H54 (cell line): ENCODE data around the gene GDA.

ENCODE experiments used
- DNase-seq: peaks from one replicate; pipeline ENCODE4 v3.0.0; 2011; ENCODE audit warnings: low spot score, mixed read lengths; ENCODE audit not compliant: insufficient read length
- FAIRE-seq: peaks from 3 replicates; lab custom pipeline; 2011; peaks lifted over from hg19 to GRCh38; lab: Jason Lieb, UNC
- POLR2A ChIP-seq: IDR thresholded peaks from 2 replicates; pipeline ENCODE4 v1.6.1; 2011; ENCODE audit warnings: low read depth, mild to moderate bottlenecking, low read length

Gene GDA

DNA sequence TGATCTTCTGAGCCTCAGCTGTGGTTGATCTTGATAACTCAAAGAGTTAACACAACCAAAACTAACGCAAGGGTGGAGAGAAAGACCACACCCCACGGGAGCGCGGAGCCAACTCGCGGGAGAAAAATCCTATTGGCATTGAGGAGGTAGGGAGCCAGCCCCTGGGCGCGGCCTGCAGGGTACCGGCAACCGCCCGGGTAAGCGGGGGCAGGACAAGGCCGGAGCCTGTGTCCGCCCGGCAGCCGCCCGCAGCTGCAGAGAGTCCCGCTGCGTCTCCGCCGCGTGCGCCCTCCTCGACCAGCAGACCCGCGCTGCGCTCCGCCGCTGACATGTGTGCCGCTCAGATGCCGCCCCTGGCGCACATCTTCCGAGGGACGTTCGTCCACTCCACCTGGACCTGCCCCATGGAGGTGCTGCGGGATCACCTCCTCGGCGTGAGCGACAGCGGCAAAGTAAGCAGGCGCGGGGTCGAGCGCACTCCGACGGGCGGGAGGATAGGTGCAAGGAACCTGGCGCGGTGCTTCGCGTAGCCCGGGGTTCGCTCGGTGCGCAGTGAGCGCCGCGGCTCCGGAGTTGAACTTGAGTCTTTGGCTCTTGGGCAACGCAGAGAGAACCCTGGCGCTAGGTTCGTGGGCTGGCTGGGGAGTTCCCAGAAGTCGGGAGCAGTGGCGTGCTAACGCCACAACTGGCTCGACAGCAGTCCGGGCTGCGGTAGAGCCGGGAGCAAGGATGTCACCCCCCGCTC lies at the start of gene GDA:
GDA (plus strand) TSS at position 210 of the 745 bp plus-strand sequence; CDS start at position 330, 120 bp downstream.
- FAIRE-seq (no peak), DNase-seq (no peak)
- no peak for TF ChIP-seq POLR2A

DNA sequence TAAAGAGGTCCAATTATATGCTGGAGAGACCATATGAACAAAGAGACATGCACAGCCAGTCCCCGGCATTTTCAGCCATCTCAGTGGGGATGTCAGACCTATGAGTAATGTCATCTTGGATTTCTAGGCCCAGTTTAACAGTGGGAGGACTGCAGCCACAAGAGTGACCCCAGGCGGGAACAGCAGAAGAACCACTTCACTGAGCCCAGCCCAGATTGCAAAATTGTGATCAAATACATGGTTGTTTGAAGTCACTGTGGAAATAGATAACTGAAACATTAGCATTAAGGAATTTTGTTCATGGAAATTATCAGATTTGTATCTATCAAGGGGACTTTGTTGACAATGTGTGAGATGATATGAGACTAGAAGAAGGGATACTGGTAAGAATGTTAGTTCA lies 46.7 kb upstream of the GDA start:
- no peak for TF ChIP-seq POLR2A
- FAIRE-seq, result no peak
- no peak for DNase-seq

DNA sequence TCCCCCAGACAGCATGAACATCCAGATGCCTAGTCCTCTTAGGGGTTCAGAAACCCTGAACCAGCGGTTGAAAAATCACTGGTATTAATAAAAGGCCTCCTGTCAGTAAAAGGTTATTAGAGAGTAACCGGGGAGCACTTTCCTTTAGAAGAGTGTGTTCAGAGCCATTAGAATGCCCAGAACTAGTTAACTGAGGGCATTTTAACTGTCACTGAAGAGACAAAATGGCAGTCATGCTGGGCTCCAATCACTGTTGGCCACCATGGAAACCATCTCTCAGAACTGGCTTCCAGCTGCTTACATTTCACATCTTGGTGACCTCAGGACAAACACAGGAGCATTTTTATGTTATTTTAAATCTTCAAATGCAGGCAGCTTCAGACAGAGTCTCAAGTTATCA lies 36.2 kb upstream of the GDA start:
- no peak for DNase-seq
- no peak for TF ChIP-seq POLR2A
- FAIRE-seq, result no peak

DNA sequence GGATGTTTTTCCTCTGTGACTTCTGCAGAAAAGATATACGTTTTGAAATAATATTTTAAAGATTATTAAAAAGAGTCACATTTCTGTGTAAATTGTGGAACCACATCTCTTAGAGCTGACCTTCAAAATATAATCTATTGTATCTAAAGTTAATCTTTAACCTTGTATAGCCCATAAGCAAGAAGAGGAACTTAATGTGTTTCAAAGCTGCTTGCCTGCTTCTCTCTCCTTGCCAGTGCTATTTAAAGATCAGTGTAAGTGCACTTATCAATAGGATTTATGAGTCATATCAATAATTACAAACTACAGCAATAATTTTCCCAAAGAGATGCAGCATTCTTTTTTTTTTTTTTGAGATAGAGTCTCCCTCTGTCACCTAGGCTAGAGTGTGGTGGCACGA lies 29.4 kb upstream of the GDA start:
- FAIRE-seq (no peak), DNase-seq (no peak)
- TF ChIP-seq POLR2A, result no peak

DNA sequence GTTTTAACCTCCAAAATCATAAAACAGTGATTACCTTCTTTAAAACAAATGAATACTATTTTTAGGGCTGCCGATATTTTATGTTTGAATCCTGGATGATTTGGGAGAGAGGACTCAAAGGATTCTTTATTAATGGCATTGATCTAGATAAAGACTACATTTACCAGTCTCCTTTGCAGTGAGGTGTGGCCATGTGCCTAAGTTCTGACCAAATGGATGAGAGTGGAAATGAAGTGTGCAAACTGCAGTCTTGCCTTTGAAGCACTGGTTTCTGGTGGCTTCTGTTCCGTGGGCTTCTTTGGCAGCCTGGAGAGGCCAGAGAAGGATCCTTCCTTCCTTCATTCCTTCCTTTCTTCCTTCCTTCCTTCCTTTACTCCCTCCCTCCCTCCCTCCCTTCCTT lies 24.3 kb upstream of the GDA start:
- no peak for TF ChIP-seq POLR2A
- DNase-seq, result no peak
- no peak for FAIRE-seq

DNA sequence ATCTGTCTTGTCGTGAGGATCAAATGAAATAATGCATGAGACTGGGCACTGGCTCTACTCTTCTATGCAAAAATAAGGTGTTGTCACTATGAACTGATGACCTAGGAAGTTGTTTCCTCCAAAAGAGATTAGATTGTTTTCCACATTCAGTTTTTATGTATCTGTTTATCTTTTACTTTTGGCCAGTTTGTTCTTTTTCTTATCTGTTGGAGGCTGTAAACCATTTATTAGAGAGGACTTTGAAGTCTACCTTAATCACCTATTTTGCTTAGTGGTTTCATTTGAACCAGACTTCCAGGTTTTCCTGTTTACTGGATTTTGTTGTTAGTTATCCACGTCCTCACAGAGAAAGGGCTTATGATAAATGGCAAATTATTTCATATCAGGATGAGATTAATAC lies 21.5 kb upstream of the GDA start:
- no peak for TF ChIP-seq POLR2A
- DNase-seq (no peak), FAIRE-seq (no peak)

DNA sequence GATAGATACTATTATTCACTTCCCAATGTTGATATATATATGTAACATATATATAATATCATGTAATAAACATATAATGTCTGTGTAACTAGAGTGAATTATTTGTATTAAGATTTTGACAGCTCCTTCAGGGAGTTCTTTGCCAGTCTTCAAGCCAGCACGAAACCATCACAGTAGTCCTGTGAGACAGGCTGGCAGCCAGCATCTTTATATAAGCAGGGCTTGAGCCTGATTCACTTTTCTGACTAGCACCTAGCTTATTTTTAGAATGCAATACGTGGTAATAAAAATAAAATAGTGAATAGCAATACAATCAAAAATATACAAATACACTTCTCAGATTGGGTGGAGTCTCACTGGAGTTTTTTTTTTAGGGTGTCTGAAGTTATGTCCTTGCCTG lies 20.7 kb upstream of the GDA start:
- DNase-seq (no peak), FAIRE-seq (no peak)
- TF ChIP-seq POLR2A, result no peak

DNA sequence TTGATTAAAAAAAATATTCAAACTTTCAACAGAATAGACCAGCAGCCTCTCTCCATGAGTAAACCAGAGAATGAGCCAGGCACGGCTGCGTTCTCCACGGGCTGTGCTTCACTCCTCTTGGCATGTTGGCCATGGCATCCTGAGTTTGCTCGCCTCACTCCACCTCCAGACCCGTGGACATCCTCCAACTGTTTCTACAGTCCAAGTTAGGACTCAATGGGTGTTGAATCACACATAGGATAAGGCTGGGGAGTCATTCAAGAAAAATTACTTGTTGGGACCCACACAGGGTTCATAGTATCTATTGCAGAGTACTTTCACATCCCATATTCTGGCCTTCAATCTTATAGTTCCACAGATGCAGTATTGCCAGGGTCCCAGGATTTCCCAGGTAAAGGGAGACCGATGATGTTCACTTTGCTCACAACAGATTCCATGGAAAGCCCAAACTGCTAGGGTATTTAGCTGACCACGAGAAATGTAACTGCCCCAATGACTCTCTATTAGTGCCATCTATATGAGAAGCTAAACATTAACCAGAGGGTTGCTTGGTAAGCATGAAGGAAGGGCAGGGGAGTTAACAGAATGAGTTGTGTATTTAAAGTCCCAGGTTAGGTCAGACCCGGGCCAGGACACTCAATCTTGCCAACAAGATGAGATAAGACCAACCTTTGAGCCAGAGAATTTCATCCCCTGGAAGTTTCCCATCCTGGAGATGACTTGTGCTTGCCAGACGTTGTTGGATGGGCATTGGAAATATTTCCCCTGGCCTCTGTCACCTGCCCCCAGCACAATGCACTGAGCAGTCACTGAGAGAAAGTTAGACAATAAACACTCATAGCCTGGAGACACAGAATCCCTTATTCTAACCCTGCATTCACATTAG lies 19.7 kb upstream of the GDA start:
- no peak for TF ChIP-seq POLR2A
- FAIRE-seq (no peak), DNase-seq (no peak)

DNA sequence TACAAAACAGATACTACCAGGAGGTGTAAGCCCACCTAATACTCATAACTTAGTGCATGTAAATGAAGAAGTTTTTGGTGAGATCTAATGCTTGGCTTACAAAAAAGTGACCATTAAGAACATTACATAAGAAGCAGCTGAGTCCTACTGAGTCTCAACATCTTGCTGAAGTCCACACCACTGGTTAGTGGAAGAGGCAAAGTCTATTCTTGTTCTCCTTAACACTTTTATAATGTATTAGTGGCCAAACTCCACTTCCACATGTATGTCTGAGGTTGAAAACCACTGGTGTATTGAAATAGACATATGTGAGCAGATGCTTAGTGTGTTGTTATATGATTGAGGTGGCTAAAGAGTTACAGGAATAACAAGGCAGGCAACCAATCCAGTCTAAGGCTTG lies 18.9 kb upstream of the GDA start:
- DNase-seq (no peak), FAIRE-seq (no peak)
- no peak for TF ChIP-seq POLR2A

DNA sequence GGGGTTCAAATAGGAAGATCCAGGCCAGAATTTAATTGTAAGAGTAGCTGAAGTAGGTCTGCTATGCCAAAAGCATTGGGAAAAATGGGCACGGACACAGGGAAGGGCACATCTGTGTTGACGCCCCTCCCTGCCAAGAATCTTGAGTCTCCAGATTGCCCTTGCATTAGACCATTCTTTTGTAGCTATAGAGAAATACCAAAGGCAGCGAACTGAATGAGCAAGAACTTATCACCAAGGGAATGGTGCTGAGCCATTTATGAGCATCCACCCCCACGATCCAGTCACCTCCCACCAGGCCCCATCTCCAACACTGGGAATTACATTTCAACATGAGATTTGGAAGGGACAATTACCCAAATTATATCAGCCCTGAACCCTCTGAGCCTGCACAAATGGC lies 18.0 kb upstream of the GDA start:
- no peak for FAIRE-seq
- no peak for TF ChIP-seq POLR2A
- no peak for DNase-seq

DNA sequence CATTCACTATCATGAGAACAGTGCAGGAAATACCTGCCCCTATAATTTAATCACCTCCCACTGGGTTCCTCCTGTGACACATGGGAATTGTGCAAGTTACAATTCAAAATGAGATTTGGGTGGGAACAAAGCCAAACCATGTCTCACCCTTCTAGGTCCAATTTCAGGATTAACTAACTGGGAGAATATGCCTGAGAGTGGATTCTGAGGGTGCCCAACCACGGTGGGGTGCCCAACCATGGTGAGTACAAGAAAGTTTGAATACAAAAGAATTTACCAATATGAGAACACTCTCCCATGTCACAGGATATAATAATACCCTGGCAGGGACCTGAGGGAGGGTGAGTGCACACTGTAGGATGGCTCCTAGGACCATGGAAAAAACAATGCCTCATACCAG lies 17.2 kb upstream of the GDA start:
- FAIRE-seq (no peak), DNase-seq (no peak)

DNA sequence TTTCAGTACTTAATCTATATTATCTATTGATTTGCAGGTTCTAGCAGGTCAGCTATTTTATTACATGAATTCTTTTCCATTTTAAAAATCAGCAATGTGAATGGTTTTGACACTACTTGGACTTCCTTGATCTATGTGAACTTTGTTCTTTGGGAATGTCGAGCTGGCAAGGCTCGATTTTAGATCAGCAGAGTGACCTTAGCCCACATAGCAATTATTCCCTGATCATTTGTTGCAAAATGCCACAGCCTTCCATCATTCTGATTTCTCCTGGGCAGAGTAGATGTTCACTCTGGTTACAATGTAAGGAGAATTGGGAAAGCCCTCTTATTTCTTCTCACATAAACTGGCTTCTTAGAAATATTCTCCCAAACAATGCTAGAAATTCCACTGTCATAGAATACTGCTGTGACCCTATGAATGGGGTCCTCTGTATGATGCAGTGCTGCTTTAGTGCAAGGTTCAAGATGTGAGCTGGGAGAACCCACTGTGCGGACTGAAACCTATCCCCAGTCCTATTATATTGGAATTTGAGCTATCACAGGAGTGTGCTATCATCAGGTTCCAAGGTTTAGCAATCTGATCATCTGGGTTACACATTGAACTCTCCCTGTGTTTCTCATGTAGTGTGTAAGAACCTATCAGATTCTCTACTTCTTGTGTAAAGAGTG lies 15.7 kb upstream of the GDA start:
- DNase-seq, result no peak
- FAIRE-seq, result no peak
- no peak for TF ChIP-seq POLR2A

More for the DNA sequence above, 17.2 kb upstream of the GDA start:
- TF ChIP-seq POLR2A, result no peak

DNA sequence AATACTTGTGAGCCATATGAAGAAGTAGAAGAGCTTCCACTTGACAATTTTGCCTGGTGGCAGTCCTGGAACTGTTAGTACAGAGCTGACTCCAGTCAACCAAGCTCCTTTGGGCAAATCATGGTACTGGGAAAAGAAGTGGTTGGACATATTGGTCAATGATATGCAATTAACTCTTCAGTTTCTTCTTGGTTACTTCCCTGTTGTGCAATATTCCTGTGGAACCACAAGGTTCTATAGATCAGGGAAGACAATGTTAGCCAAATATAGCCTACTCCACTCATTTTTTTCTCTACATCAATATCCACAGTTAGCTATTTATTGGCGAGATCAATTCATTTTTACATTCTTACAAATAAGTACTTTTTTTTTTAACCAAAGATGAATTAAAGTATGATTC lies 14.4 kb upstream of the GDA start:
- DNase-seq (no peak), FAIRE-seq (no peak)
- no peak for TF ChIP-seq POLR2A
